SJCRH30 (cell line): ENCODE results near the gene CAMTA1. TPM values are rescaled to one million over a fixed set of nuclear protein-coding genes. Genes with fewer than 3 reads are reported as not detected.
"Not testable (repeated sequence)": the region's sequence is repeated elsewhere in the genome, so short reads cannot be mapped to it uniquely, and the experiment has no call there.

ENCODE experiments used
- DNase-seq, 2 experiments: peaks; one replicate each; pipeline ENCODE4 v3.0.0-alpha.2; 2015 to 2020
- H3K27ac ChIP-seq: fragments of 250-450 bp; sonication (Bioruptor Pico); 2 replicates; pipeline ENCODE4 v1.5.1; 2020; ENCODE audit warnings: mild to moderate bottlenecking, moderate library complexity
- H3K27me3 ChIP-seq: fragments of 250-450 bp; sonication (Bioruptor Pico); 2 replicates; pipeline ENCODE4 v1.5.1; 2020; ENCODE audit warnings: mild to moderate bottlenecking, moderate library complexity
- H3K36me3 ChIP-seq: fragments of 250-450 bp; sonication (Bioruptor Pico); 2 replicates; pipeline ENCODE4 v1.5.1; 2020; ENCODE audit warnings: mild to moderate bottlenecking, moderate library complexity
- H3K4me1 ChIP-seq: fragments of 250-450 bp; sonication (Bioruptor Pico); 2 replicates; pipeline ENCODE4 v1.5.1; 2020; ENCODE audit warnings: mild to moderate bottlenecking, moderate library complexity
- H3K4me3 ChIP-seq: fragments of 250-450 bp; sonication (Bioruptor Pico); 2 replicates; pipeline ENCODE4 v1.5.1; 2020; ENCODE audit warnings: mild to moderate bottlenecking, moderate library complexity
- H3K9me3 ChIP-seq: fragments of 250-450 bp; sonication (Bioruptor Pico); replicated peaks from 2 replicates; pipeline ENCODE4 v1.5.1; 2020; ENCODE audit warnings: mild to moderate bottlenecking, moderate library complexity
- total RNA-seq: library from RNA; depleted of rRNA; stranded (reverse); fragments of >200 nt; shearing (Covaris generic); gene quantifications from 2 replicates; pipeline ENCODE4 v1.2.3, GENCODE V29; 2014; rRNA removed

CAMTA1 gene, protein sequence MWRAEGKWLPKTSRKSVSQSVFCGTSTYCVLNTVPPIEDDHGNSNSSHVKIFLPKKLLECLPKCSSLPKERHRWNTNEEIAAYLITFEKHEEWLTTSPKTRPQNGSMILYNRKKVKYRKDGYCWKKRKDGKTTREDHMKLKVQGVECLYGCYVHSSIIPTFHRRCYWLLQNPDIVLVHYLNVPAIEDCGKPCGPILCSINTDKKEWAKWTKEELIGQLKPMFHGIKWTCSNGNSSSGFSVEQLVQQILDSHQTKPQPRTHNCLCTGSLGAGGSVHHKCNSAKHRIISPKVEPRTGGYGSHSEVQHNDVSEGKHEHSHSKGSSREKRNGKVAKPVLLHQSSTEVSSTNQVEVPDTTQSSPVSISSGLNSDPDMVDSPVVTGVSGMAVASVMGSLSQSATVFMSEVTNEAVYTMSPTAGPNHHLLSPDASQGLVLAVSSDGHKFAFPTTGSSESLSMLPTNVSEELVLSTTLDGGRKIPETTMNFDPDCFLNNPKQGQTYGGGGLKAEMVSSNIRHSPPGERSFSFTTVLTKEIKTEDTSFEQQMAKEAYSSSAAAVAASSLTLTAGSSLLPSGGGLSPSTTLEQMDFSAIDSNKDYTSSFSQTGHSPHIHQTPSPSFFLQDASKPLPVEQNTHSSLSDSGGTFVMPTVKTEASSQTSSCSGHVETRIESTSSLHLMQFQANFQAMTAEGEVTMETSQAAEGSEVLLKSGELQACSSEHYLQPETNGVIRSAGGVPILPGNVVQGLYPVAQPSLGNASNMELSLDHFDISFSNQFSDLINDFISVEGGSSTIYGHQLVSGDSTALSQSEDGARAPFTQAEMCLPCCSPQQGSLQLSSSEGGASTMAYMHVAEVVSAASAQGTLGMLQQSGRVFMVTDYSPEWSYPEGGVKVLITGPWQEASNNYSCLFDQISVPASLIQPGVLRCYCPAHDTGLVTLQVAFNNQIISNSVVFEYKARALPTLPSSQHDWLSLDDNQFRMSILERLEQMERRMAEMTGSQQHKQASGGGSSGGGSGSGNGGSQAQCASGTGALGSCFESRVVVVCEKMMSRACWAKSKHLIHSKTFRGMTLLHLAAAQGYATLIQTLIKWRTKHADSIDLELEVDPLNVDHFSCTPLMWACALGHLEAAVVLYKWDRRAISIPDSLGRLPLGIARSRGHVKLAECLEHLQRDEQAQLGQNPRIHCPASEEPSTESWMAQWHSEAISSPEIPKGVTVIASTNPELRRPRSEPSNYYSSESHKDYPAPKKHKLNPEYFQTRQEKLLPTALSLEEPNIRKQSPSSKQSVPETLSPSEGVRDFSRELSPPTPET (N-terminal part only)
- total RNA-seq: 152 and 153 TPM in 2 replicates

DNA sequence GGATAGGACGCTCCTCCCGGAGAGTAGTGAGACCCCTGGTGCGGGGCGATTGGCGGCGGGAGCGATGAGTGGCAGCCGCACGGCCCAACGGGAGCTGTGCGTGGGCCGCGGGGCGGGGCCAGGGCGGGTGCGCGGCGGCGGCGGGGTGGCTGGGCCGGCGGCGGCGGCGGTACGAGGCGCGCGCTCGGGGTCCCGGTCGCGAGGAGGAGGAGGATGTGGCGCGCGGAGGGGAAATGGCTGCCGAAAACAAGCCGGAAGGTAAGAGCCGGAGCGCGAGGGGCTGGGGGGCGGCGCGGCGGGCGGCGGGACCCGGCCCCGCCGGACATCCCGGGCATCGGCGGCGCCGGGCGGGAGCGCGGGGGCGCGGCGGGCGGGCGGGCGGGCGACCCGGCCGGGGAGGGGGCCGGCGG lies at the start of gene CAMTA1:
CAMTA1 (plus strand) TSS at position 137 of the 410 bp plus-strand sequence; CDS start at position 214, 77 bp downstream.
- Histone ChIP-seq H3K27me3 (no peaks in the 10 kb centered on the region), H3K36me3 (no peaks in the 10 kb centered on the region), H3K4me3 (peak within 1 kb of the TSS; percentile 89), H3K4me1 (peaks cover 5% of the 10 kb centered on the region; the same call in 1 of the 2 replicates), H3K27ac (peak within 1 kb of the TSS; percentile 84), H3K9me3 (no peaks in the 10 kb centered on the region)
- no peak for DNase-seq

DNA sequence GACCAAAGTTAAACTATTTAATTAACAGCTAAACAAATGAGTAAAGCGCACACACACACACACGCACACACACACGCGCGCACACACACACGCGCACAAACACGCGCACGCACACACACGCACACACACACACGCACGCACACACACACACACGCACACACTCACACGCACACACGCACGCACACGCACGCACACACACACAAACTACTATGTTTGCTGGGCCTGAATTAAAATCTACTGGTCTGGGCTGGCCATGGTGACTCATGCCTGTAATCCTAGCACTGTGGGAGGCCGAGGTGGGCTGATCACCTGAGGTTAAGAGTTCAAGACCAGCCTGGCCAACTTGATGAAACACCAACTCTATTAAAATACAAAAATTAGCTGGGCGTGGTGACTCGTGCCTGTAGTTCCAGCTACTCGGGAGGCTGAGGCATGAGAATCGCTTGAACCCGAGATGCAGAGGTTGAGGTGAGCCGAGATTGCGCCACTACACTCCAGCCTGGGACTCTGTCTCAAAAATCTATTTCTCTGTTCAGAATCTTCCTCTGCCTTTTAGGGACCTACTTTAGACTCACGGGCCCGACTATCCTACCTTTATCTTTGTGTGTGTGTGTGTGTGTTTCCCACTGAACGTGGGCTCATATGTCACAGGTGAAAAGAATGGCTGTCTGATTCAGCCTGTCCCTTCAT lies 46.1 kb upstream of the CAMTA1 start:
- Histone ChIP-seq H3K9me3 (0 out of 2 replicates have a peak, but pooled peaks cover 3% of the 10 kb centered on the region), H3K27me3 (no peaks in the 10 kb centered on the region; the same call in 1 of the 2 replicates), H3K27ac (no peak overlapping the region), H3K4me3 (no peak overlapping the region), H3K36me3 (no peaks in the 10 kb centered on the region), H3K4me1 (no peaks in the 10 kb centered on the region)
- DNase-seq: no peak

DNA sequence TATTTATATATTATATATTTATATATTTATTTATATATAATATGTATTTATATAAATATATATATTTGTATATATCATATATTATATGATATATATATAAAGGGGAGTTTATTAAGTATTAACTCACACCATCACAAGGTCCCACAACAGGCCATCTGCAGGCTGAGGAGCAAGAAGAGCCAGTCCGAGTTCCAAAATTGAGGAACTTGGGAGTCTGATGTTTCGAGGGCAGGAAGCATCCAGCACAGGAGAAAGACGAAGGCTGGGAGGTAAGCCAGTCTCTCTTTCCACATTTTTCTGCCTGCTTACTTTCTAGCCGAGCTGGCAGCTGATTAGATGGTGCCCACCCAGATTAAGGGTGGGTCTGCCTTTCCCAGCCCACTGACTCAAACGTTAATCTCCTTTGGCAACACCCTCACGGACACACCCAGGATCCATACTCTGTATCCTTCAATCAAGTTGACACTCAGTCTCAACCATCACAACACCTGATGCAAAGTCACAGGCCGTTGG lies 42.5 kb upstream of the CAMTA1 start:
- not testable (repeated sequence) for H3K4me3 ChIP-seq, H3K27me3 ChIP-seq, H3K9me3 ChIP-seq, H3K4me1 ChIP-seq, H3K36me3 ChIP-seq, H3K27ac ChIP-seq
- DNase-seq: peak in 1 of 2 experiments; percentile 53

DNA sequence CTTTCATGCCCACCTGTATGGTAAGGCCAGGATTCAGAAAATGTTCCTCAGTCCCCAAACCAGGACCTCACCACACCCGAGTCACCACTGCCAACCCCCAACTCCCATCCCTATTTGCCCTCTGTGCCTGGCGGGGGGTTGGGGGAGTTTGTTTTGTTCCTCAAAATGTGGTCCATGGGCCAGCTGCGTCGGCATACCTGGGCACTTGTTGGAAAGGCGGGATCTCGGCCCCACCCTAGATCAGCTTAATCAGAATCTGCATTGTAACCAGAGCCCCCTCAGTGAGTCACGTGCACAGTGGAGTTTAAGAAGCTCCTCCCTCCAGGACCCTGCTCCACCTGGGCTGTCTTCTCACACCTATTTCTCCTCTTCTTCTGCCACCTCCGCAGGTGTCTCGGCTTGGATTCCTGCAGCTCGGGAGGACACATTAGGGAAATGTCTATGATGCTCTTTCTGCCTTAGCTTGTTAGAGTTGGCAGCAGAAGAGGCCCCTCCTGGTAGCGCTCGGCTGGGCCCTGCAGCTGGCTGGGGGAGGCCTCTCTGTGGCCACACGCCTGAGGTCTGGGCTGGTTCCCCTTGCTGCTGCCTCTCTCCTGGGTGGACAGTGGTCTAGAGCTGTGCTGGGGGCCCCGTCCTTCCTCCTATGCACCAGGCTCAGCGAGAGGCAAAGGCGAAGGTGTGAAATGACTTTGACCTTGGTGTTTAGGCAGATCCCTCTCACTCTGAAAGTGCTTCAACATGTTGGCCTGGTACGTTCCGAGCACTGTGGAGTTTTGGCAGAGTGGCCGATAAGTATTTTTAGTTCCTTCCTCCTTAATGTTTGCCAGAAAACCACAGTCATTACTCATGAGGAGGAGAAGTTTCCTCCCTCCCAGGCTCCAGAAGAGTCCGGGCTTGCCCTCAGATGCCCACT lies 41.8 kb upstream of the CAMTA1 start:
- DNase-seq: no peak
- H3K36me3 ChIP-seq: no peaks in the 10 kb centered on the region
- H3K9me3 ChIP-seq: 0 out of 2 replicates have a peak, but pooled peaks cover 3% of the 10 kb centered on the region
- peaks cover 8% of the 10 kb centered on the region; the same call in 1 of the 2 replicates for H3K27me3 ChIP-seq
- H3K4me3 ChIP-seq: no peak overlapping the region
- no peak overlapping the region for H3K27ac ChIP-seq
- H3K4me1 ChIP-seq: no peaks in the 10 kb centered on the region

DNA sequence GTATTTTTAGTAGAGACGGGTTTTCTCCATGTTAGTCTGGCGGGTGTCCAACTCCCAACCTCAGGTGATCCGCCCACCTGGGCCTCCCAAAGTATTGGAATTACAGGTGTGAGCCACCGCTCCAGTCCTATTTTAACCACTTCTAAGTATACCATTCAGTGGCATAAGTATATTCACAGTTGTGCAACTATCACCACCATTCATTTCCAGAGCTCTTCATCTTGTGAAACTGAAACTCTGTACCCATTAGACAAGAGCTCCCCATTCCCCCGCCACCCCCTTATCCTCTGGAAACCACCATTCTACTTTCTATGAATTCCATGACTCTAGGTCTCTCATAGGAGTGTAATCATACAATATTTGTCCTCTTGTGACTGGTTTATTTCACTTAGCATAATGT lies 40.2 kb upstream of the CAMTA1 start:
- H3K9me3 ChIP-seq: 0 out of 2 replicates have a peak, but pooled peaks cover 6% of the 10 kb centered on the region
- DNase-seq: no peak

DNA sequence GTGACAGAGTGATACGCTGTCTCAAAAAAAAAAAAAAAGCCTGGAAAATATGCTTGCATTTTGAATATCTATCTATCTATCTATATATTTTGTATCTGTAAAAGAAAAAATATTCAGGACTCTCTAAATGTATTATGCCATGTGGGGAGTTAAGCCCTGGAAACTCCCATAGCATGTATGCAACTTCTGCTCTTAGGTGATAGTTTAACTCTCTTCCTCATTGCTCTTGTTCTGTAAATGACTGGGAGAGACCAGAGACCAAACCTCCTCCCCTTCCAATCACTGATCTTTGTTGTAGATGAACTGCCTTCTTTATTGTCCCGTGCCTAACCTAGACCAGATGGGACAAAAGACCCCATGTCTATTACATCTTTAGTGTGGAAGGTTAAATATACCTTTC lies 37.6 kb upstream of the CAMTA1 start:
- peaks cover 12% of the 10 kb centered on the region; the same call in 1 of the 2 replicates for H3K27me3 ChIP-seq

More for the DNA sequence above, 40.2 kb upstream of the CAMTA1 start:
- Histone ChIP-seq H3K27ac (no peak overlapping the region), H3K4me3 (no peak overlapping the region), H3K27me3 (peaks cover 9% of the 10 kb centered on the region; the same call in 1 of the 2 replicates), H3K4me1 (no peaks in the 10 kb centered on the region), H3K36me3 (no peaks in the 10 kb centered on the region)

DNA sequence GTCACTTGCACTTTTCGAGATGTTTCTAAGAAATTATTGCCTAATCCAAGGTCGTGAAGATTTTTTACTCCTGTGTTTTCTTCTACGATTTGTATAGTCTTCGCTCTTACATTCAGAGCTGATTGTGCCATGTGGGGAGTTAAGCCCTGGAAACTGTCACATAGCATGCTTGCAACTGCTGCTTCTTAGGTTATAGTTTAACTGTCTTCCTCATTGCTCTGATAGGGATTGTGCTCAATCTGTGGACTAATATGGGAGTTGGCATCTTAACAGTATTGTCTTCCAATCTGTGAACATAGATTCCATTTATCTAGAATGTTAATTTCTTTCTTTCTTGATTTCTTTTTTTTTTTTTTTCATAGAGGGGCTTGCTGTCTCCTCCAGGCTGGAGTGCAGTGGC lies 34.8 kb upstream of the CAMTA1 start:
- Histone ChIP-seq H3K36me3 (no peaks in the 10 kb centered on the region), H3K27ac (no peak overlapping the region), H3K27me3 (peaks cover 31% of the 10 kb centered on the region), H3K4me1 (no peaks in the 10 kb centered on the region), H3K9me3 (0 out of 2 replicates have a peak, but pooled peaks cover 3% of the 10 kb centered on the region), H3K4me3 (no peak overlapping the region)
- DNase-seq: no peak

More for the DNA sequence above, 37.6 kb upstream of the CAMTA1 start:
- Histone ChIP-seq H3K36me3 (no peaks in the 10 kb centered on the region), H3K4me1 (no peaks in the 10 kb centered on the region), H3K4me3 (no peak overlapping the region), H3K9me3 (0 out of 2 replicates have a peak, but pooled peaks cover 3% of the 10 kb centered on the region), H3K27ac (no peak overlapping the region)
- DNase-seq: no peak

DNA sequence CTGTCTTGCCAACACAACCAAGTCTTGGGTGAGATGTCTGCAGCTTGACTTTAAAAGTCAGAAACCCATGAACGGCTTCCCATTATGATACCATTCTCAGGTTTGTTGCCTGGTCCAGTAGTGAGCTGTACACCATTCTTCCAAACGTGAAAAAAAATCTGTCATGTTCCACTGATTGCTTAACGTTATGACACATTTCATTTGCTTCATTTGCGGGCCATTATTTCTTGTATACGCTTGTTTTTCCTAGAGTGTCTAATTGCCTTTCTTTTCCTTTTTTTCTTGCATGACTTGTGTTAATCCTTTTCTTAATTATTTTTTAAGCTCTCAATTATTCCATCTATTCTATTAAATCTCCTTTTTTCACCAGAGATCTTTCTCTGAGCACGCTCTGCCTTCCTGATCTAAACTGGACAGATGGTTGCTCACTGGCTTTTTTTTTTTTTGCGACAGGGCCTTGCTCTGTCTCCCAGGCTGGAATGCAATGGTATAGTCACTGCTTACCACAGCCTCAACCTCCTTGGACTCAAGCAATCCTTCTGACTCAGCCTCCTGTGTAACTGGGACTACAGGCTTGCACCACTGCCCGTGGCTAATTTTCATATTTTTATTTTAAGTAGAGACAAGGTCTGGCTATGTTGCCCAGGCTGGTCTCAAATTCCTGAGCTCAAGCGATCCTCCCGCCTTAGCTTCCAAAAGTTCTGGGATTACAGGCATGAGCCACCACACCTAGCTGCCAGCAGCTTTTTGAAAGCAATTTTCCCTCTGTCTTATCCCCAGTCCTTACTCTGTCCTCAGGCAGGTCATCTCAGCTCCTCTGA lies 31.7 kb upstream of the CAMTA1 start:
- no peak for DNase-seq
- H3K27me3 ChIP-seq: peaks cover 25% of the 10 kb centered on the region
- H3K4me3 ChIP-seq: no peak overlapping the region
- no peak overlapping the region for H3K27ac ChIP-seq
- no peaks in the 10 kb centered on the region for H3K36me3 ChIP-seq
- H3K9me3 ChIP-seq: 0 out of 2 replicates have a peak, but pooled peaks cover 3% of the 10 kb centered on the region
- no peaks in the 10 kb centered on the region for H3K4me1 ChIP-seq

DNA sequence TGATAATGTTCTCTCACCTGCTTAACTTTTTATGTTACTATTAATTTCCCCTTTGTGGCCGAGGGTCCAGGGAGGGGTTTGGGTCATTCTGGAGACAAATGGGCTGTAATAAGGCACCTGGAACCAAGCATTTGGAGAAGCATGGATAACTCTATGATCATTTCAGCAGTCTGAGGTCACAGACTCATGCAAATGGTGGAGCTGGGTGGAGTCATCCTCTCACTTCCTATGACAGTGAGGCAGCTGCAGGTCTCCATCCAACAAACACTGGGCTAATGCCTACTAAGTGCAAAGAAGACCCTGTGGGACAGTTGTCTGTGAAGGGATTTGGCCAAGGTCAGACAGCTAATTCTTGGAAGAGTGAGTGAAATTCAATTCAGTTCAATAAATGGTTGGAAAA lies 28.8 kb upstream of the CAMTA1 start:
- DNase-seq: no peak
- Histone ChIP-seq H3K4me1 (no peaks in the 10 kb centered on the region), H3K9me3 (no peaks in the 10 kb centered on the region), H3K27ac (no peak overlapping the region), H3K4me3 (no peak overlapping the region), H3K36me3 (no peaks in the 10 kb centered on the region), H3K27me3 (peaks cover 24% of the 10 kb centered on the region)

DNA sequence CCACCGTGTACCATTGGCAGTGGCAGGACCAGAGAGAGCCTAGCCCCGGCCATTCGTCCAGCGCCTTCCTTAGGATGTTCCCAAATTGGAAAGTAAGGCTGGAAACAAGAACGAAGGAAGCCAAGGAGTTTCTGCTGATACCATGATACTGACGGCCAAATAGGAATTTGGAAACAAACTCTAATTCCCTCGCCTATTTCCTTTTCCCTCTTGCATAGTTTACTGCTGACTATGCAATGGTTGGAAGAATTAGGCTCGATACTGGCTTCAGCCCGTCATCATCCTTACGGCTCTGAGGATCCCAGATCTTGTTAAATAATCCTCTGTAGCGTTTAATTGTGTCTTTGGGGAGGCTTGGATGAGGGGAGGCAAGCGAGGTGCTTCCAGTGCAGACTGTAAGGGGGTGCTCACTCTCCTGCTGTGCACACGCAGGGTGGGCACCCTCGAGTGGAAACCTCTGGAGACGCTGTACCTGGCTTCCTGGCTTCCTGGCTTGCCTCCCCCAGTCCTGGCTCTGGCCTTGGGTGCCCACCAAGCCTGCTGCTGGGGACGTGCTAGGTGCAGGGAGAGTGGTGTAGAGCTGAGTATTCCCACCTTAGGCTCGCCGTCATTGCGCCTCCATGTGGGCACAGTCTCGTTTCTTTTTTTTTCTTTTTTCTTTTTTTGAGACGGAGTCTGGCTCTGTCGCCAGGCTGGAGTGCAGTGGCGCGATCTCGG lies 27.4 kb upstream of the CAMTA1 start:
- Histone ChIP-seq H3K4me3 (no peak overlapping the region), H3K27me3 (peaks cover 20% of the 10 kb centered on the region), H3K9me3 (no peaks in the 10 kb centered on the region), H3K4me1 (no peaks in the 10 kb centered on the region), H3K27ac (no peak overlapping the region), H3K36me3 (no peaks in the 10 kb centered on the region)
- no peak for DNase-seq

DNA sequence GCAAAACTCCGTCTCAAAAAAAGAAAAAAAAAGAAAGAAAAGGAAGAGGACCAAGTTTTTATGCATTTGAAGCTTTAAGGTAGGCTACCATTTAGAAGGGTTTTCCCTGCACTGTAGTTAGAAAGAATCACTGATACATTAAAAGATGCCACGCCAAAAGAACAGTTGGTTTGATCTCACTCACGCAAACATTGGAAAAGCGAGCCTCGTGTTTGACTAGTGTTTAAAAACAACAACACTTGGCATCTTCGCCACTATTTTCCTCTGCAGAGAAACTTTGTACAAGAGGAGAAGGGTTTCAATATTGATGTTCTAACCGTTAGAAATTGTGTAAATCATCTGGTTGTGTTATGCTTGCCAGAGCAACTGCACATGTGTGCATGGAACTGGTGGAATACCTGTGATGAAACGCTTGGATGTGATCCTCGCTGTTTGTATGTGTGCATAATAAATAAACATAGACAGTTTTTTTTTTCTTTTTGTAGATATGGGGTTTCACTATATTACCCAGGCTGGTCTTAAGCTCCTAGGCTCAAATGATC lies 24.0 kb upstream of the CAMTA1 start:
- Histone ChIP-seq H3K9me3 (no peaks in the 10 kb centered on the region), H3K27me3 (peaks cover 6% of the 10 kb centered on the region; the same call in 1 of the 2 replicates), H3K36me3 (no peaks in the 10 kb centered on the region), H3K4me3 (no peak overlapping the region), H3K27ac (no peak overlapping the region), H3K4me1 (no peaks in the 10 kb centered on the region)
- no peak for DNase-seq
